Measurements from ENCODE around the gene AFF3. TPM values are rescaled to one million over a fixed set of nuclear protein-coding genes. Genes with fewer than 3 reads are reported as not detected.

Gene AFF3
- total and polyA plus RNA-seq, 4 donors, result 0.48 to 5.3 (median 2.3) TPM

DNA sequence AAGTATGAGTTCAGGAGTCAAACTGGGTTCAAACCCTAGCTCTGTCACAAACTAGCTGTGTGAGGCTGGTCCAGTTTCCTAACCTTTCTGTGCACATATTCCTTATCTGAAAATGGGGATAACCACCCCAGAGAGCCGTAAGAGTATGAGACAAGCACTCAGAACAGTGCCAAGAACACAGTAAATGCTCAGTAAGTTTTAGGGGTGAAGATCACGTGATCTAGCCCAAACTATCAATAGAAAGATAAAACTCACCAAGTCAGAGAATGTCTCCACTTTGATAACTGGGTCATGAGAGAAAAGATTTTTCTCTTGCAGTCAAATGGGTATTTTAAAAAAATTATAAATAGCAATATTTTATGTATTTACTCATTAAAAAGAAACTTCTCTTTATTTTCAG is 433.2 kb downstream of the AFF3 start:
- no peak for DNase-seq (ENCODE audit: low spot score)
- Histone ChIP-seq H3K9me3 (ENCODE audit: control insufficient read depth in 4 of 4, low read length in 3 of 4) (no peaks in the 10 kb centered on the region), H3K9ac (ENCODE audit: low read depth in 1 of 2, low read length in 2 of 2) (no peak overlapping the region), H3K4me1 (ENCODE audit: control insufficient read depth in 4 of 4, insufficient read depth in 4 of 4, low read length in 3 of 4) (no peaks in the 10 kb centered on the region), H3K36me3 (ENCODE audit: control insufficient read depth in 4 of 4, insufficient read depth in 3 of 4, low read depth in 1 of 4, low read length in 3 of 4) (no peaks in the 10 kb centered on the region), H3K4me3 (ENCODE audit: low read depth in 1 of 3, low read length in 3 of 3) (no peak overlapping the region), H3K27me3 (ENCODE audit: control insufficient read depth in 4 of 4, insufficient read depth in 4 of 4, low read length in 3 of 4) (no peaks in the 10 kb centered on the region), H3K27ac (ENCODE audit: low read depth in 1 of 2, low read length in 2 of 2) (no peak overlapping the region)
- TF ChIP-seq JUND (IDR thresholded peaks at IDR 0.05), result no peak
- TF ChIP-seq FOXA1 (IDR thresholded peaks at IDR 0.05), result no peak
- no peak for TF ChIP-seq EGR1 (IDR thresholded peaks at IDR 0.05; ENCODE audit: low read depth in 2 of 2)
- TF ChIP-seq NR2F2 (IDR thresholded peaks at IDR 0.05), result no peak
- no peak for TF ChIP-seq TAF1 (conservative IDR thresholded peaks at IDR 0.05)
- TF ChIP-seq, protein P1, sequence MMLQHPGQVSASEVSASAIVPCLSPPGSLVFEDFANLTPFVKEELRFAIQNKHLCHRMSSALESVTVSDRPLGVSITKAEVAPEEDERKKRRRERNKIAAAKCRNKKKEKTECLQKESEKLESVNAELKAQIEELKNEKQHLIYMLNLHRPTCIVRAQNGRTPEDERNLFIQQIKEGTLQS (IDR thresholded peaks at IDR 0.05), result no peak
- no peak for TF ChIP-seq RXRA (IDR thresholded peaks at IDR 0.05)
- TF ChIP-seq SP1 (IDR thresholded peaks at IDR 0.05), result no peak
- TF ChIP-seq, protein P2, sequence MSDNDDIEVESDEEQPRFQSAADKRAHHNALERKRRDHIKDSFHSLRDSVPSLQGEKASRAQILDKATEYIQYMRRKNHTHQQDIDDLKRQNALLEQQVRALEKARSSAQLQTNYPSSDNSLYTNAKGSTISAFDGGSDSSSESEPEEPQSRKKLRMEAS (IDR thresholded peaks at IDR 0.05), result no peak
- no peak for TF ChIP-seq HNF4A (conservative IDR thresholded peaks at IDR 0.05)
- TF ChIP-seq RAD21 (IDR thresholded peaks at IDR 0.05), result no peak
- TF ChIP-seq YY1 (IDR thresholded peaks at IDR 0.05), result no peak
- TF ChIP-seq HNF4G (IDR thresholded peaks at IDR 0.05), result no peak
- WGBS, result 71% methylated on average over 2 of the region's 2 CpGs

DNA sequence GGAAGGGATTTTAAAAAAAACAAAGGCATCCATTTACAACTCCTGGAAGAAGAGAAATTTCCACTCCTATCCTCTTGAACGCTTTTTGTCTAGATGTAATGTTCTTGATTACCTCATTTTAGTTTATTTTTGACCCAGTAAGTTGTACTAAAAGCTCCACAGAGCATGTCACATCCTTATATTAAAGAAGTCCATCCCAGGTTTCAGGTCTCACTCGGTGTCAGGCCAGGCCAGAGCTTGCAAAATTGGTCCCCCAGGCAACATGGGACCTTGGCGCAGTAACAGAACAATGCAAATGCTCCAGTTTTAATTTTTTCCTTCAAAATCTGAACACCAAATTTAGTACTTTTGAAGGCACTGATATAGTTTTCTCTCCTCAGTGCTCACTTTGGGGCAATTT is 434.2 kb downstream of the AFF3 start:
- TF ChIP-seq RXRA (IDR thresholded peaks at IDR 0.05), result no peak
- Histone ChIP-seq H3K27me3 (ENCODE audit: control insufficient read depth in 4 of 4, insufficient read depth in 4 of 4, low read length in 3 of 4) (no peaks in the 10 kb centered on the region), H3K36me3 (ENCODE audit: control insufficient read depth in 4 of 4, insufficient read depth in 3 of 4, low read depth in 1 of 4, low read length in 3 of 4) (no peaks in the 10 kb centered on the region), H3K9ac (ENCODE audit: low read depth in 1 of 2, low read length in 2 of 2) (no peak overlapping the region), H3K9me3 (ENCODE audit: control insufficient read depth in 4 of 4, low read length in 3 of 4) (no peaks in the 10 kb centered on the region), H3K4me3 (ENCODE audit: low read depth in 1 of 3, low read length in 3 of 3) (no peak overlapping the region), H3K4me1 (ENCODE audit: control insufficient read depth in 4 of 4, insufficient read depth in 4 of 4, low read length in 3 of 4) (no peaks in the 10 kb centered on the region), H3K27ac (ENCODE audit: low read depth in 1 of 2, low read length in 2 of 2) (no peak overlapping the region)
- 90% methylated on average over 3 of the region's 3 CpGs for WGBS
- DNase-seq (ENCODE audit: low spot score), result no peak

DNA sequence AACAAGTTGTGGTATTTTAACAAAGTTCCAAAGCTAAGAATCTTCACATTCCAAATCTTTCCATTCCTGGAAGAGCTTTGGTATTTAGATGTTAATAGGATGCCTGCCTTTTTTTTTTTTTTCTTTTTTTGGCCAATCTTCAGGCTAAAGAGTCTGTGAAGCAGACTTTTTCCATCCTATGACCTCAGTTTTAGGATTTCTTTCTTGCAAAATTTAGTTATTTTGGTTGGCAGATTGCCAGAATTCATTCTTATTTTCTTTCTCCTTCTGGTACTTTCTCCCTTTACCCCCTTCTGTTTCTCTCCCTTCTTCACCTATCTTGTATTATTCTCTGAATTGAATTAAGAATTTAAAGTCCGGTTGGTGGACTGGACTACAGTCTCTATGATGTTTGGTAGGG is 434.8 kb downstream of the AFF3 start:
- H3K36me3 ChIP-seq (ENCODE audit: control insufficient read depth in 4 of 4, insufficient read depth in 3 of 4, low read depth in 1 of 4, low read length in 3 of 4), result no peaks in the 10 kb centered on the region
- no peak for DNase-seq (ENCODE audit: low spot score)
- no peak for TF ChIP-seq RAD21 (IDR thresholded peaks at IDR 0.05)
- no peak for TF ChIP-seq EGR1 (IDR thresholded peaks at IDR 0.05; ENCODE audit: low read depth in 2 of 2)
- TF ChIP-seq, protein P3, sequence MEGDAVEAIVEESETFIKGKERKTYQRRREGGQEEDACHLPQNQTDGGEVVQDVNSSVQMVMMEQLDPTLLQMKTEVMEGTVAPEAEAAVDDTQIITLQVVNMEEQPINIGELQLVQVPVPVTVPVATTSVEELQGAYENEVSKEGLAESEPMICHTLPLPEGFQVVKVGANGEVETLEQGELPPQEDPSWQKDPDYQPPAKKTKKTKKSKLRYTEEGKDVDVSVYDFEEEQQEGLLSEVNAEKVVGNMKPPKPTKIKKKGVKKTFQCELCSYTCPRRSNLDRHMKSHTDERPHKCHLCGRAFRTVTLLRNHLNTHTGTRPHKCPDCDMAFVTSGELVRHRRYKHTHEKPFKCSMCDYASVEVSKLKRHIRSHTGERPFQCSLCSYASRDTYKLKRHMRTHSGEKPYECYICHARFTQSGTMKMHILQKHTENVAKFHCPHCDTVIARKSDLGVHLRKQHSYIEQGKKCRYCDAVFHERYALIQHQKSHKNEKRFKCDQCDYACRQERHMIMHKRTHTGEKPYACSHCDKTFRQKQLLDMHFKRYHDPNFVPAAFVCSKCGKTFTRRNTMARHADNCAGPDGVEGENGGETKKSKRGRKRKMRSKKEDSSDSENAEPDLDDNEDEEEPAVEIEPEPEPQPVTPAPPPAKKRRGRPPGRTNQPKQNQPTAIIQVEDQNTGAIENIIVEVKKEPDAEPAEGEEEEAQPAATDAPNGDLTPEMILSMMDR (IDR thresholded peaks at IDR 0.05; ENCODE audit: low read depth, low read length, missing input control), result no peak
- TF ChIP-seq, protein P1 (IDR thresholded peaks at IDR 0.05), result no peak
- TF ChIP-seq JUND (IDR thresholded peaks at IDR 0.05), result no peak
- TF ChIP-seq SP1 (IDR thresholded peaks at IDR 0.05), result no peak
- TF ChIP-seq GABPA (IDR thresholded peaks at IDR 0.05 in 1 of 2, conservative IDR thresholded peaks at IDR 0.05 in 1 of 2), result no peak
- no peak for TF ChIP-seq TAF1 (conservative IDR thresholded peaks at IDR 0.05)
- TF ChIP-seq, protein P4, sequence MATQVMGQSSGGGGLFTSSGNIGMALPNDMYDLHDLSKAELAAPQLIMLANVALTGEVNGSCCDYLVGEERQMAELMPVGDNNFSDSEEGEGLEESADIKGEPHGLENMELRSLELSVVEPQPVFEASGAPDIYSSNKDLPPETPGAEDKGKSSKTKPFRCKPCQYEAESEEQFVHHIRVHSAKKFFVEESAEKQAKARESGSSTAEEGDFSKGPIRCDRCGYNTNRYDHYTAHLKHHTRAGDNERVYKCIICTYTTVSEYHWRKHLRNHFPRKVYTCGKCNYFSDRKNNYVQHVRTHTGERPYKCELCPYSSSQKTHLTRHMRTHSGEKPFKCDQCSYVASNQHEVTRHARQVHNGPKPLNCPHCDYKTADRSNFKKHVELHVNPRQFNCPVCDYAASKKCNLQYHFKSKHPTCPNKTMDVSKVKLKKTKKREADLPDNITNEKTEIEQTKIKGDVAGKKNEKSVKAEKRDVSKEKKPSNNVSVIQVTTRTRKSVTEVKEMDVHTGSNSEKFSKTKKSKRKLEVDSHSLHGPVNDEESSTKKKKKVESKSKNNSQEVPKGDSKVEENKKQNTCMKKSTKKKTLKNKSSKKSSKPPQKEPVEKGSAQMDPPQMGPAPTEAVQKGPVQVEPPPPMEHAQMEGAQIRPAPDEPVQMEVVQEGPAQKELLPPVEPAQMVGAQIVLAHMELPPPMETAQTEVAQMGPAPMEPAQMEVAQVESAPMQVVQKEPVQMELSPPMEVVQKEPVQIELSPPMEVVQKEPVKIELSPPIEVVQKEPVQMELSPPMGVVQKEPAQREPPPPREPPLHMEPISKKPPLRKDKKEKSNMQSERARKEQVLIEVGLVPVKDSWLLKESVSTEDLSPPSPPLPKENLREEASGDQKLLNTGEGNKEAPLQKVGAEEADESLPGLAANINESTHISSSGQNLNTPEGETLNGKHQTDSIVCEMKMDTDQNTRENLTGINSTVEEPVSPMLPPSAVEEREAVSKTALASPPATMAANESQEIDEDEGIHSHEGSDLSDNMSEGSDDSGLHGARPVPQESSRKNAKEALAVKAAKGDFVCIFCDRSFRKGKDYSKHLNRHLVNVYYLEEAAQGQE (IDR thresholded peaks at IDR 0.05), result no peak
- TF ChIP-seq, protein P5, sequence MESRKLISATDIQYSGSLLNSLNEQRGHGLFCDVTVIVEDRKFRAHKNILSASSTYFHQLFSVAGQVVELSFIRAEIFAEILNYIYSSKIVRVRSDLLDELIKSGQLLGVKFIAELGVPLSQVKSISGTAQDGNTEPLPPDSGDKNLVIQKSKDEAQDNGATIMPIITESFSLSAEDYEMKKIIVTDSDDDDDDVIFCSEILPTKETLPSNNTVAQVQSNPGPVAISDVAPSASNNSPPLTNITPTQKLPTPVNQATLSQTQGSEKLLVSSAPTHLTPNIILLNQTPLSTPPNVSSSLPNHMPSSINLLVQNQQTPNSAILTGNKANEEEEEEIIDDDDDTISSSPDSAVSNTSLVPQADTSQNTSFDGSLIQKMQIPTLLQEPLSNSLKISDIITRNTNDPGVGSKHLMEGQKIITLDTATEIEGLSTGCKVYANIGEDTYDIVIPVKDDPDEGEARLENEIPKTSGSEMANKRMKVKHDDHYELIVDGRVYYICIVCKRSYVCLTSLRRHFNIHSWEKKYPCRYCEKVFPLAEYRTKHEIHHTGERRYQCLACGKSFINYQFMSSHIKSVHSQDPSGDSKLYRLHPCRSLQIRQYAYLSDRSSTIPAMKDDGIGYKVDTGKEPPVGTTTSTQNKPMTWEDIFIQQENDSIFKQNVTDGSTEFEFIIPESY (IDR thresholded peaks at IDR 0.05), result no peak
- no peak for TF ChIP-seq YY1 (IDR thresholded peaks at IDR 0.05)
- TF ChIP-seq FOXA1 (IDR thresholded peaks at IDR 0.05), result no peak
- TF ChIP-seq FOXA2 (IDR thresholded peaks at IDR 0.05), result no peak
- TF ChIP-seq HNF4G (IDR thresholded peaks at IDR 0.05), result no peak
- H3K27ac ChIP-seq (ENCODE audit: low read depth in 1 of 2, low read length in 2 of 2), result no peak overlapping the region
- no peak overlapping the region for H3K4me3 ChIP-seq (ENCODE audit: low read depth in 1 of 3, low read length in 3 of 3)
- no peaks in the 10 kb centered on the region for H3K4me1 ChIP-seq (ENCODE audit: control insufficient read depth in 4 of 4, insufficient read depth in 4 of 4, low read length in 3 of 4)
- no peak overlapping the region for H3K9ac ChIP-seq (ENCODE audit: low read depth in 1 of 2, low read length in 2 of 2)
- 90% methylated on average over 1 of the region's 1 CpG for WGBS
- no peaks in the 10 kb centered on the region for H3K9me3 ChIP-seq (ENCODE audit: control insufficient read depth in 4 of 4, low read length in 3 of 4)
- H3K27me3 ChIP-seq (ENCODE audit: control insufficient read depth in 4 of 4, insufficient read depth in 4 of 4, low read length in 3 of 4), result no peaks in the 10 kb centered on the region

All from liver (tissue), 9 donors.